ENCODE results near the gene SLC25A10. TPM values are rescaled to one million over a fixed set of nuclear protein-coding genes. Genes with fewer than 3 reads are reported as not detected.

Gene SLC25A10
- total and polyA plus RNA-seq, 10 of the 15 experiments (the other 5 are each of a cell fraction or from before 2014, with no cell fraction given) = 0.11 to 72.7 (median 22.3) TPM

DNA sequence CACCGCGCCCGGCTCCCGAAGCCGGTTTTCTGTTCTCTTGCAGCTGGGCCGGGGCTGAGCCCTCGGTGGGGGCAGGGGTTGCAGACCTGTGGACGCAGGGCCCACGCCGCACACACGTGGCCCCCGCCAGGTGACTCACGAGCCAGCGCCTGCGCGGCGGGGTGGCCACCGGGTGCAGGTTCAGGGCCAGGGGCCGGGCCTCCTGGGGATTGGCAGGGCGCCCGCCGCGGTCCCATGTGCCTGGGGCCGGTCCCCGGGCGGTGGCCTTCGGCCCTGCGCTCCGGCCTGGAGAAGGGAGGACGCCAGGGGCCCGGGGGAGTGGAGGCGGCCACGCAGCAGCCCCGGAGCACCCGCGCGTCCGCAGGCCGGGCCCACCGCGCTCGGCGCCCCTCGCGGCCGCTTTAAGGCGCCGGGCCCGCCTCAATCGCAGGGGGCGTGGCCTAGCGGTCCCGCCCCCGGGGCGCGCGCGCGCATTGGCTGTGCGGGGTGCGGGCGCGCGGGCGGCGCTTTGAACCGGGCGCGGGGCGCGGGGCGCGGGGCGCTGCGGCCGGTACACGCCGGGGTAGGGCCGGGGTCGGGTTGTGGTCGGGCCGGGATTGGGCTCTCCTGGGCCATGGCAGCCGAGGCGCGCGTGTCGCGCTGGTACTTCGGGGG is at the start of gene SLC25A10 (continued):
- TF ChIP-seq, protein P1, sequence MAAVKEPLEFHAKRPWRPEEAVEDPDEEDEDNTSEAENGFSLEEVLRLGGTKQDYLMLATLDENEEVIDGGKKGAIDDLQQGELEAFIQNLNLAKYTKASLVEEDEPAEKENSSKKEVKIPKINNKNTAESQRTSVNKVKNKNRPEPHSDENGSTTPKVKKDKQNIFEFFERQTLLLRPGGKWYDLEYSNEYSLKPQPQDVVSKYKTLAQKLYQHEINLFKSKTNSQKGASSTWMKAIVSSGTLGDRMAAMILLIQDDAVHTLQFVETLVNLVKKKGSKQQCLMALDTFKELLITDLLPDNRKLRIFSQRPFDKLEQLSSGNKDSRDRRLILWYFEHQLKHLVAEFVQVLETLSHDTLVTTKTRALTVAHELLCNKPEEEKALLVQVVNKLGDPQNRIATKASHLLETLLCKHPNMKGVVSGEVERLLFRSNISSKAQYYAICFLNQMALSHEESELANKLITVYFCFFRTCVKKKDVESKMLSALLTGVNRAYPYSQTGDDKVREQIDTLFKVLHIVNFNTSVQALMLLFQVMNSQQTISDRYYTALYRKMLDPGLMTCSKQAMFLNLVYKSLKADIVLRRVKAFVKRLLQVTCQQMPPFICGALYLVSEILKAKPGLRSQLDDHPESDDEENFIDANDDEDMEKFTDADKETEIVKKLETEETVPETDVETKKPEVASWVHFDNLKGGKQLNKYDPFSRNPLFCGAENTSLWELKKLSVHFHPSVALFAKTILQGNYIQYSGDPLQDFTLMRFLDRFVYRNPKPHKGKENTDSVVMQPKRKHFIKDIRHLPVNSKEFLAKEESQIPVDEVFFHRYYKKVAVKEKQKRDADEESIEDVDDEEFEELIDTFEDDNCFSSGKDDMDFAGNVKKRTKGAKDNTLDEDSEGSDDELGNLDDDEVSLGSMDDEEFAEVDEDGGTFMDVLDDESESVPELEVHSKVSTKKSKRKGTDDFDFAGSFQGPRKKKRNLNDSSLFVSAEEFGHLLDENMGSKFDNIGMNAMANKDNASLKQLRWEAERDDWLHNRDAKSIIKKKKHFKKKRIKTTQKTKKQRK (IDR thresholded peaks at IDR 0.05; ENCODE audit: low read depth, low read length) = no peak
- TF ChIP-seq SPI1 (IDR thresholded peaks at IDR 0.05; ENCODE audit: borderline replicate concordance, insufficient read depth, low read depth, low read length) = no peak
- no peak for TF ChIP-seq HDGF (IDR thresholded peaks at IDR 0.05)
- no peak for TF ChIP-seq SREBF2 (IDR thresholded peaks at IDR 0.05; ENCODE audit: low read length)
- TF ChIP-seq ATF7 (IDR thresholded peaks at IDR 0.05; ENCODE audit: low read depth) = no peak
- peak; percentile 85 for TF ChIP-seq MEF2B (IDR thresholded peaks at IDR 0.05; ENCODE audit: partially characterized antibody, poor library complexity, severe bottlenecking)
- peak; percentile 71 for TF ChIP-seq SP1 (IDR thresholded peaks at IDR 0.05; ENCODE audit: low read depth, low read length)
- TF ChIP-seq KAT2A (conservative IDR thresholded peaks at IDR 0.05; ENCODE audit: control insufficient read depth, low read depth, low read length) = 0 out of 2 replicates have a peak, but pooled peaks have one; percentile 8
- TF ChIP-seq TCF3 (IDR thresholded peaks at IDR 0.05; ENCODE audit: borderline replicate concordance, insufficient read depth, low read depth, low read length) = peak; percentile 51; the same call in 1 of the 2 replicates
- TF ChIP-seq, protein P2, sequence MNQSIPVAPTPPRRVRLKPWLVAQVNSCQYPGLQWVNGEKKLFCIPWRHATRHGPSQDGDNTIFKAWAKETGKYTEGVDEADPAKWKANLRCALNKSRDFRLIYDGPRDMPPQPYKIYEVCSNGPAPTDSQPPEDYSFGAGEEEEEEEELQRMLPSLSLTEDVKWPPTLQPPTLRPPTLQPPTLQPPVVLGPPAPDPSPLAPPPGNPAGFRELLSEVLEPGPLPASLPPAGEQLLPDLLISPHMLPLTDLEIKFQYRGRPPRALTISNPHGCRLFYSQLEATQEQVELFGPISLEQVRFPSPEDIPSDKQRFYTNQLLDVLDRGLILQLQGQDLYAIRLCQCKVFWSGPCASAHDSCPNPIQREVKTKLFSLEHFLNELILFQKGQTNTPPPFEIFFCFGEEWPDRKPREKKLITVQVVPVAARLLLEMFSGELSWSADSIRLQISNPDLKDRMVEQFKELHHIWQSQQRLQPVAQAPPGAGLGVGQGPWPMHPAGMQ (IDR thresholded peaks at IDR 0.05; ENCODE audit: borderline replicate concordance) = no peak
- TF ChIP-seq, protein P3, sequence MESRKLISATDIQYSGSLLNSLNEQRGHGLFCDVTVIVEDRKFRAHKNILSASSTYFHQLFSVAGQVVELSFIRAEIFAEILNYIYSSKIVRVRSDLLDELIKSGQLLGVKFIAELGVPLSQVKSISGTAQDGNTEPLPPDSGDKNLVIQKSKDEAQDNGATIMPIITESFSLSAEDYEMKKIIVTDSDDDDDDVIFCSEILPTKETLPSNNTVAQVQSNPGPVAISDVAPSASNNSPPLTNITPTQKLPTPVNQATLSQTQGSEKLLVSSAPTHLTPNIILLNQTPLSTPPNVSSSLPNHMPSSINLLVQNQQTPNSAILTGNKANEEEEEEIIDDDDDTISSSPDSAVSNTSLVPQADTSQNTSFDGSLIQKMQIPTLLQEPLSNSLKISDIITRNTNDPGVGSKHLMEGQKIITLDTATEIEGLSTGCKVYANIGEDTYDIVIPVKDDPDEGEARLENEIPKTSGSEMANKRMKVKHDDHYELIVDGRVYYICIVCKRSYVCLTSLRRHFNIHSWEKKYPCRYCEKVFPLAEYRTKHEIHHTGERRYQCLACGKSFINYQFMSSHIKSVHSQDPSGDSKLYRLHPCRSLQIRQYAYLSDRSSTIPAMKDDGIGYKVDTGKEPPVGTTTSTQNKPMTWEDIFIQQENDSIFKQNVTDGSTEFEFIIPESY (IDR thresholded peaks at IDR 0.05) = no peak
- no peak for TF ChIP-seq EED (IDR thresholded peaks at IDR 0.05; ENCODE audit: low read depth)
- TF ChIP-seq TARDBP (IDR thresholded peaks at IDR 0.05; ENCODE audit: borderline replicate concordance) = no peak
- no peak for TF ChIP-seq POLR2AphosphoS5 (IDR thresholded peaks at IDR 0.05; ENCODE audit: low read length)
- no peak for TF ChIP-seq BCL11A (IDR thresholded peaks at IDR 0.05; ENCODE audit: low read depth, low read length)
- TF ChIP-seq EZH2 (IDR thresholded peaks at IDR 0.05; ENCODE audit: borderline replicate concordance, control insufficient read depth, low read depth, low read length) = no peak
- TF ChIP-seq, protein P4, sequence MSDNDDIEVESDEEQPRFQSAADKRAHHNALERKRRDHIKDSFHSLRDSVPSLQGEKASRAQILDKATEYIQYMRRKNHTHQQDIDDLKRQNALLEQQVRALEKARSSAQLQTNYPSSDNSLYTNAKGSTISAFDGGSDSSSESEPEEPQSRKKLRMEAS (IDR thresholded peaks at IDR 0.05; ENCODE audit: low read depth, low read length) = peak; percentile 93
- TF ChIP-seq NFYA (IDR thresholded peaks at IDR 0.05; ENCODE audit: borderline replicate concordance, low read depth, low read length) = no peak
- TF ChIP-seq, protein P5, sequence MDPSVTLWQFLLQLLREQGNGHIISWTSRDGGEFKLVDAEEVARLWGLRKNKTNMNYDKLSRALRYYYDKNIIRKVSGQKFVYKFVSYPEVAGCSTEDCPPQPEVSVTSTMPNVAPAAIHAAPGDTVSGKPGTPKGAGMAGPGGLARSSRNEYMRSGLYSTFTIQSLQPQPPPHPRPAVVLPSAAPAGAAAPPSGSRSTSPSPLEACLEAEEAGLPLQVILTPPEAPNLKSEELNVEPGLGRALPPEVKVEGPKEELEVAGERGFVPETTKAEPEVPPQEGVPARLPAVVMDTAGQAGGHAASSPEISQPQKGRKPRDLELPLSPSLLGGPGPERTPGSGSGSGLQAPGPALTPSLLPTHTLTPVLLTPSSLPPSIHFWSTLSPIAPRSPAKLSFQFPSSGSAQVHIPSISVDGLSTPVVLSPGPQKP (IDR thresholded peaks at IDR 0.05; ENCODE audit: low read depth, low read length) = 0 out of 2 replicates have a peak, but pooled peaks have one; percentile 35
- TF ChIP-seq, protein P6, sequence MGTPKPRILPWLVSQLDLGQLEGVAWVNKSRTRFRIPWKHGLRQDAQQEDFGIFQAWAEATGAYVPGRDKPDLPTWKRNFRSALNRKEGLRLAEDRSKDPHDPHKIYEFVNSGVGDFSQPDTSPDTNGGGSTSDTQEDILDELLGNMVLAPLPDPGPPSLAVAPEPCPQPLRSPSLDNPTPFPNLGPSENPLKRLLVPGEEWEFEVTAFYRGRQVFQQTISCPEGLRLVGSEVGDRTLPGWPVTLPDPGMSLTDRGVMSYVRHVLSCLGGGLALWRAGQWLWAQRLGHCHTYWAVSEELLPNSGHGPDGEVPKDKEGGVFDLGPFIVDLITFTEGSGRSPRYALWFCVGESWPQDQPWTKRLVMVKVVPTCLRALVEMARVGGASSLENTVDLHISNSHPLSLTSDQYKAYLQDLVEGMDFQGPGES (IDR thresholded peaks at IDR 0.05) = no peak
- no peak for TF ChIP-seq ZZZ3 (IDR thresholded peaks at IDR 0.05; ENCODE audit: control insufficient read depth, insufficient read length, low read depth)
- TF ChIP-seq TBL1XR1 (IDR thresholded peaks at IDR 0.05; ENCODE audit: low read depth, low read length) = no peak

Measured in GM12878 (cell line).